Mucosa of gallbladder (tissue), 1 donor: ENCODE data around the gene MOV10L1. TPM values are rescaled to one million over a fixed set of nuclear protein-coding genes. Genes with fewer than 3 reads are reported as not detected.
"Not testable (repeated sequence)": the region's sequence is repeated elsewhere in the genome, so short reads cannot be mapped to it uniquely, and the experiment has no call there.

Experiments
- DNase-seq: peaks from one replicate; pipeline ENCODE4 v3.0.0-alpha.2; 2020; ENCODE audit warnings: low spot score
- total RNA-seq: library from RNA; stranded (reverse); gene quantifications from one replicate; pipeline ENCODE4 v1.2.1, GENCODE V29; 2021
- donor health status: DM: no; HTN: no; CAD: no.

Gene MOV10L1
- total RNA-seq, 1 donor from 2014 or later: 2.6 TPM

- DNase-seq: no peak
These were observed 112.4 kb downstream of the MOV10L1 start for GRCh38 chr22:50202130-50202666.

DNA sequence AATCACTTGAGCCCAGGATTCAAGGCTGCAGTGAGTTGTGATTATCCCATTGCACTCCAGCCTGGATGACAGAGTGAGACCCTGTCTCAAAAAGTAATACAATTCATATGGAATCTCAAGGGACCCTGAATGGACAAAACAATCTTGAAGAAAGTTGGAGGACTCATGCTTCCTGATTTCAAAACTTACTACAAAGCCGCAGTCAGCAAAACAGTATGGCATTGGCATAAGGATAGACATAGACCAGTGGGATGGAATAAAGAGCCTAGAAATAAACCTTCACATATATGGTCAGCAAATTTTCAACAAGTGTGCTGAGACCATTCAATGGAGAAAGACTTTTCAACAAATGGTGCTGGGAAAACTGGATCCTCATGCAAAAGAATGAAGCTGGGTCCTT, 113.5 kb downstream of the MOV10L1 start:
- DNase-seq: no peak

DNA sequence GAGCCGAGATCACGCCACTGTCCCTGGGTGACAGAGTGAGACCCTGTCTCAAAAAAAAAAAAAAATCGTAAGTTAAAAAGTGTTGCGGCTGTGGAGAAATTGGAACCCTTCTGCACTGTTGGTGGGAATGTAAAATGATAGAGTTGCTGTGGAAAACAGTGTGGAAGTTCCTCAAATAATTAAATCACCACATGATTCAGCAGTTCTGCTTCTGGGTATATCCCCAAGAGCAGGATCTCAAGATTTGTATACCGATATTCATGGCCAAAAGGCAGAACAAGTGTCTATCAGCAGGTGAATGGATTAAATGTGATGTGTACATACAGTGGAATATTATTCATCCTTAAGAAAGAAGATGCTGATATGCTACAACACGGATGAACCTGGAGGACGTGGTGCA, 114.8 kb downstream of the MOV10L1 start:
- DNase-seq: no peak

DNA sequence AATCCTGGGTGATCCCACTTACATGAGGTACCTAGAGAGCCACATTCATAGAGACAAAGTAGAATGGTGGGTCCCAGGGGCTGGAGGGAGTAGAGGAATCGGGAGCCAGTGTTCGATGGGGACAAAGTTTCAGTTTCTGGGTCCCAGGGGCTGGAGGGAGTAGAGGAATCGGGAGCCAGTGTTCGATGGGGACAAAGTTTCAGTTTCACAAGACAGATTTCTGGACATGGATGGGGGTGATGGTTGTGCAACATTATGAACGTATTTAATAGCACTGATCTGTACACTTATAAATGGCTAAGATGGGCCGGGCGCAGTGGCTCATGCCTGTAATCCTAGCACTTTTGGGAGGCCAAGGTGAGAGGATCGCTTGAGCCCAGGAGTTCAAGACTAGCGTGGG, 115.2 kb downstream of the MOV10L1 start:
- DNase-seq: not testable (repeated sequence)

DNA sequence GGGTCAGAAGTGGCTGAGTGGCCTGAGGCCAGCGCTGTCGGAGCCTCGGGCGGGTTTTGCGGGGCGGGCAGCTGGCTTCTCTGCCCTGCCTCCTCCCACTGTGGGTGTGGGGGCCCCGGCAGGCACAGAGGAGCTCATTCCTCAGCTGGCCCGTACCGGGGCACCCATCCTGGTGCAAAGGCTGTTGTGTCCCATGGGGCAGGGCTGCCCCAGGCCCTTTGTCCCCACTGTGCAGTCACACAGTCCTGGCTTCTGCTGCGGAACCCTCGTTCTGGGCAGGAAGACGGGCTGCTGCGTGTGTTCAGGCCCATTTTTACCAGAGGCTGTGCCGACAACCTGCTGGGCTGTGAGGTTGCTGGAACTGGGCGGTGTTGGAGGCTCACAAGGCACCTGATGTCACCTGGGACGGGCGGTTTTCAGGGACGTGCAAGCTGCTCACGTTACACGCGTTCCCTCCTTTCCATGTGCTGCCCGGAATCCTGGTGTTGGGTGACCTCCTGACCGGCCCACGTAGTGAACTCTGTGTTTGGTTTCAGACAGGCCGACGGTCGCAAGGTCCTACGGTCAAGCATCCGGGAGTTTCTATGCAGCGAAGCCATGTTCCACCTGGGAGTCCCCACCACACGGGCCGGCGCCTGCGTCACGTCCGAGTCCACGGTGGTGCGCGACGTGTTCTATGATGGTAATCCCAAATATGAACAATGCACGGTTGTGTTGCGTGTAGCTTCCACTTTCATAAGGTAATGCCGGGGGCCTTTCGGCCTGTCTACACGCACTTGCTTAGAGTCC, 116.2 kb downstream of the MOV10L1 start:
- DNase-seq: no peak

GRCh38 chr22:50206599-50206998, 116.8 kb downstream of the MOV10L1 start:
- DNase-seq: no peak

DNA sequence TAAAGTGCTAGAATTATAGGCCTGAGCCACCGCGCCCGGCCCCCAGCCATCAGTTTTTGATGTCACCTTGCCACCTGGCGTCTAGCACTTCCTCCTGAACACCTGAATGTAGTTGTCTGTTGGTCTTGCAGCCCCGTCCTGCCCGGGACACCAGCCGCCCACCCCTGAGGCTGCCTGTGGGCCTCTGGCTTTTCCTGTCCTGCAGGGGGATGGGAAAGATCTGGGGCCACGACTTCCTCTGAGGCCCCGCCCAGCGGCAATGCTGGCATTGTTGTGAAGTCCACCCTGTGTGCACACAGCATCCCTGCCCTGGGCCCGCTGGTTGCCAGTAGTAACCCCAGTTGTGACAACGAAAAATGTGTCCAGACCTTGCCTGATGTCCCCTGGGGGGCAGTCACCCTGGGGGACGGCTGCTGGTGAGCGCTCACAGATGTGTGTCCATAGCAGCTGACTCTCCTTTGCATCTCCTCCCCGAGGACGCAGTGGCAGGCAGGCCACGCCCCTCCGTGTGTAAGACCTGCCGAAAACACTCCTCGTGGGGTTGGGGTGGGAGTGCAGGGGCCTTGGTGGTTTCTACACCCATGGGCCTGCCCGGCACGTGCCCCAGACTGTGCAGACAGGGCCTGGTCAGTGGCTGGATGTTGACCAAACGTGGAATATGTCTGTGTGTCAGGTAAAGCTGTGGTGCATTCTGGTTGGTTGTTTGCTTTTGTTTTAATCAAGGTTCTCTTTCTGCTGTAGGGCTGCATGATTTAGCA, 117.8 kb downstream of the MOV10L1 start:
- no peak for DNase-seq

DNA sequence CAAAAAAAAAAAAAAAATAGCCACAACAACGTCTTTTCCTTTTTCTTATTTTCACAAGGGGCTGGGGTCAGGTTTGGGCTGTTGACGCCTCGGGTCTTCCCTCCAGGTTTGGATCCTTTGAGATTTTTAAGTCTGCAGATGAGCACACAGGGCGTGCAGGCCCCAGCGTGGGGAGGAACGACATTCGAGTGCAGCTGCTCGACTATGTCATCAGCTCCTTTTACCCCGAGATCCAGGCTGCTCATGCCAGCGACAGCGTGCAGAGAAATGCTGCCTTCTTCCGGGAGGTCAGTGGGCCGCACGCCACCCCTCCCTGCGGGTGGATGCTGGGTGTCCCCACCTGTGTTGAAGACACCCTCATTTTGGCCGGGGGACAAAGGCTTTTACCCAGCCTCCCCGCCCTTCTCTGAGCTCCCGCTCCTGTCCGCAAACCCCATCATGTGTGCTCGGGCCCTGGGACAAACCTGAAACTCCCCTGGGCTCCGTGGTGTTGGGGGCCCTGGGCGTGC, 118.7 kb downstream of the MOV10L1 start:
- DNase-seq: no peak

DNA sequence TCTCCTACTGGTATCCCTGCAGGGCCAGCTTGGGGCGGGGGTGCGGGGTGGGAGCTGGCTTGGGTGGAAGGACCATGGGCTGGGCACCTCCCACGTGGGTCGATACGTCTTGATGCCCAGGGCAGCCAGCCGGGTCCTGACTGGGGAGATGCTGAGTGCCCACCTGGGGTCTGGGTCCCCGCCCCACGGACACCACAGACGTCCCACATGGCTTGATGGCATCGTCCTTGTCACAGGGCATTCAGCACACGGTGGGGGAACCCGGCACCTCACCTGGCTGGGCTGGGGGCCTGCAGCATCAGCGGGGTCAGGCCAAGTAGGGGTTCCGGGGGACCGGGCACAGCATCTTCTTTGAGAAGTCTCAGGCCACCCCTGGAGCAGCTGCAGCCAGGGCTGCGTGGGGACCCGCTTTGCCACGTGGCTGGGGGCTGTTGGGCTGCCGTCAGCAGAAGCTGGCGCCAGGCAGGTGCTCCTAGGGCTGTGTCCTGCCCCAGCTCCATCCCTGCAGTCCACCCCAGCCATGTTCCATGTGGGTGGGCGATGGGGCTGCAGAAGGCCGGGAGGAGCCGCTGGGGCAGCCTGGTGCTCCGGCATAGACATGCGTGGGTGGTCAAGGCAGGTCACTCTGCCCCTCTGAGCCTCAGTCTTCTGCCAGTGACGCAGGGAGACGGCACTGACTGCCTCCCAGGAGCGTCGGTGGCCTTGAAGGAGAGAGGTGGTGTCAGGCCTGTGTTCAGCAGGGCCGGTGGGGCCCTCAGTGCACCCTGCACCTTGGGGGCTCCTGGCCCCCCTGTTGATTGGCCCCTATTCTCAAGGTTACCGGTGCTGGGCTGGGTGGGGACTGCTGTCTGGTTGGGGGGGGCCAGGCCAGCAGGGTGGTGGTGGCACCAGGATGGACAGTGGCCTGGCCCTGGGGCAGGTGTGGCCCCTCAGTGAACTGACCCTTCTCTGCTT, 119.4 kb downstream of the MOV10L1 start:
- no peak for DNase-seq

- DNase-seq: peak; percentile 66
These were observed 120.1 kb downstream of the MOV10L1 start for GRCh38 chr22:50209893-50210292.

- DNase-seq: no peak
These were observed 120.8 kb downstream of the MOV10L1 start for GRCh38 chr22:50210378-50211139.

GRCh38 chr22:50211147-50211546, 121.3 kb downstream of the MOV10L1 start:
- DNase-seq: no peak

Other genes with a start within 250 kb of the MOV10L1 start
- gene ZBED4, start 236.2 kb upstream of the MOV10L1 start, total RNA-seq: 11.2 TPM
- gene ALG12, start 171.6 kb upstream of the MOV10L1 start, total RNA-seq: 36.7 TPM
- gene CRELD2, start 171.4 kb upstream of the MOV10L1 start, total RNA-seq: 56.6 TPM
- gene PIM3, start 129.2 kb upstream of the MOV10L1 start, total RNA-seq: 63.2 TPM
- gene IL17REL, start 77.2 kb upstream of the MOV10L1 start, total RNA-seq: 0.06 TPM
- not detected for gene TTLL8, start 31.7 kb upstream of the MOV10L1 start, total RNA-seq
- 0.43 TPM for gene MLC1, start 4.6 kb upstream of the MOV10L1 start, total RNA-seq
- 0.95 TPM for gene PANX2, start 80.7 kb downstream of the MOV10L1 start, total RNA-seq
- 55.1 TPM for gene TRABD, start 95.9 kb downstream of the MOV10L1 start, total RNA-seq
- gene SELENOO, start 111.0 kb downstream of the MOV10L1 start, total RNA-seq: 37.0 TPM
- gene TUBGCP6, start 155.0 kb downstream of the MOV10L1 start, total RNA-seq: 64.4 TPM
- 100 TPM for gene HDAC10, start 161.3 kb downstream of the MOV10L1 start, total RNA-seq
- 23.2 TPM for gene MAPK12, start 171.7 kb downstream of the MOV10L1 start, total RNA-seq
- gene MAPK11, start 180.4 kb downstream of the MOV10L1 start, total RNA-seq: 16.7 TPM
- 1,246 TPM for gene PLXNB2, start 217.6 kb downstream of the MOV10L1 start, total RNA-seq
- 24.9 TPM for gene DENND6B, start 237.0 kb downstream of the MOV10L1 start, total RNA-seq